H1 (cell line): Measurements from ENCODE around the gene TEAD1. TPM values are rescaled to one million over a fixed set of nuclear protein-coding genes. Genes with fewer than 3 reads are reported as not detected.

ENCODE experiments used
- CTBP2 ChIP-seq: IDR thresholded peaks from 2 replicates; pipeline ENCODE4 v1.7.0; 2011; ENCODE audit warnings: borderline replicate concordance, mild to moderate bottlenecking, moderate library complexity, mixed read lengths, low read length; ENCODE audit not compliant: insufficient read depth, insufficient read length
- EZH2 ChIP-seq: fragments of 200-600 bp; sonication (generic); IDR thresholded peaks from 2 replicates; pipeline ENCODE4 v1.7.1; 2012; ENCODE audit warnings: low read depth, mild to moderate bottlenecking, moderate library complexity, low read length, inconsistent platforms; ENCODE audit not compliant: severe bottlenecking
- KDM5A ChIP-seq: fragments of 200-600 bp; IDR thresholded peaks from 2 replicates; pipeline ENCODE4 v1.7.1; 2012; ENCODE audit warnings: mild to moderate bottlenecking, low read length, inconsistent platforms, mixed read lengths
- RBBP5 ChIP-seq: IDR thresholded peaks from 2 replicates; pipeline ENCODE4 v1.7.1; 2012; ENCODE audit warnings: low read depth, mild to moderate bottlenecking, inconsistent platforms, low read length, moderate library complexity, borderline replicate concordance
- TAF7 ChIP-seq: optimal IDR thresholded peaks from 2 replicates; pipeline ENCODE3; 2011; ENCODE audit warnings: low read depth, mild to moderate bottlenecking, inconsistent platforms, low read length, moderate library complexity, borderline replicate concordance
- polyA plus RNA-seq, 7 experiments: library from polyadenylated mRNA; depleted of rRNA in 3 of 7; stranded (reverse) in 5 of 7; unstranded in 2 of 7; fragments of >200 nt in 5 of 7; fragments of 200-250 nt in 2 of 7; gene quantifications; 1 replicate in 5 of 7; 2 replicates in 1 of 7; 4 replicates in 1 of 7; pipeline versions ENCODE4 v1.2.1 to v1.2.3, GENCODE V29; 2011 to 2013; ENCODE audit warnings: missing spikeins in 2 of 7, mixed read lengths in 2 of 7
- total RNA-seq: library from RNA; stranded (reverse); fragmentation: NEBNext Ultra II Directional; extraction: Animal tissue kit (Norgen Biotek cat#: 25700); gene quantifications from 2 replicates; pipeline ENCODE4 v1.2.1, GENCODE V29; 2021

The TEAD1 gene
- total and polyA plus RNA-seq, 2 of the 8 experiments (the other 6 are each of a cell fraction or from before 2014, with no cell fraction given), result 15.6 to 67.4 TPM

GRCh38 chr11:12702999-12703453 is 28.8 kb downstream of the TEAD1 start (continued):
- TF ChIP-seq CTBP2 (no peak), TAF7 (no peak), RBBP5 (no peak), EZH2 (no peak), KDM5A (no peak)
